Dermis microvascular lymphatic vessel endothelial cell (primary cell): ENCODE data around the gene TDRD6. TPM values are rescaled to one million over a fixed set of nuclear protein-coding genes. Genes with fewer than 3 reads are reported as not detected.
"Not testable (repeated sequence)": the region's sequence is repeated elsewhere in the genome, so short reads cannot be mapped to it uniquely, and the experiment has no call there.

Experiments
- DNase-seq, 2 donors: peaks; one replicate each; pipeline versions ENCODE4 v3.0.0 to v3.0.0-alpha.2; 2010; ENCODE audit warnings: low read depth in 2 of 2
- total RNA-seq: library from RNA; depleted of rRNA; stranded (reverse); fragments of >200 nt; gene quantifications from 2 replicates; pipeline ENCODE4 v1.2.1, GENCODE V29; 2014

Gene TDRD6
- under 0.01 TPM in 2 replicates for total RNA-seq

- DNase-seq, result no peak
These were observed at the start of gene TDRD6 for GRCh38 chr6:46687619-46688097. TSS of gene TDRD6 (plus strand) at chr6:46687885. CDS start at chr6:46688129, 244 bp downstream.

- no peak for DNase-seq
These were observed 49.8 kb upstream of the TDRD6 start for GRCh38 chr6:46637933-46638332.

- DNase-seq, result no peak
These were observed 49.0 kb upstream of the TDRD6 start for GRCh38 chr6:46638650-46639049.

- no peak for DNase-seq
These were observed 44.5 kb upstream of the TDRD6 start for GRCh38 chr6:46642928-46643751.

- DNase-seq, result no peak
These were observed 42.4 kb upstream of the TDRD6 start for GRCh38 chr6:46645265-46645664.

- DNase-seq, result not testable (repeated sequence)
These were observed 39.6 kb upstream of the TDRD6 start for GRCh38 chr6:46648108-46648507.

GRCh38 chr6:46648869-46649492, 38.7 kb upstream of the TDRD6 start:
- DNase-seq, result no peak

- no peak for DNase-seq
These were observed 36.7 kb upstream of the TDRD6 start for GRCh38 chr6:46651006-46651405.

GRCh38 chr6:46651816-46652215, 35.9 kb upstream of the TDRD6 start:
- no peak for DNase-seq

- DNase-seq, result no peak
These were observed 35.5 kb upstream of the TDRD6 start for GRCh38 chr6:46652232-46652602.

GRCh38 chr6:46652603-46653438, 34.9 kb upstream of the TDRD6 start, which contains the start of the genes CYP39A1 and SLC25A27:
TSS of gene CYP39A1 (minus strand) at chr6:46652818. CDS start at chr6:46652582, 236 bp downstream.
TSS of gene SLC25A27 (plus strand) at chr6:46652975. CDS start at chr6:46653193, 218 bp downstream.
- DNase-seq, result peak; percentile 65 to 85

- no peak for DNase-seq
These were observed 34.1 kb upstream of the TDRD6 start for GRCh38 chr6:46653439-46654195.

- no peak for DNase-seq
These were observed 31.9 kb upstream of the TDRD6 start for GRCh38 chr6:46655803-46656202.

- no peak for DNase-seq
These were observed 30.0 kb upstream of the TDRD6 start for GRCh38 chr6:46657642-46658041.

GRCh38 chr6:46661483-46661882, 26.2 kb upstream of the TDRD6 start:
- no peak for DNase-seq

GRCh38 chr6:46667377-46667776, 20.3 kb upstream of the TDRD6 start:
- DNase-seq, result no peak

GRCh38 chr6:46674410-46674809, 13.3 kb upstream of the TDRD6 start:
- no peak for DNase-seq

- no peak for DNase-seq
These were observed 10.9 kb upstream of the TDRD6 start for GRCh38 chr6:46676604-46677313.

GRCh38 chr6:46677314-46677654, 10.4 kb upstream of the TDRD6 start:
- DNase-seq, result no peak

GRCh38 chr6:46684771-46685170, 2.9 kb upstream of the TDRD6 start:
- no peak for DNase-seq
